ENCODE measurements around the gene RYR2. TPM values are rescaled to one million over a fixed set of nuclear protein-coding genes. Genes with fewer than 3 reads are reported as not detected.

RYR2 gene
- polyA plus RNA-seq, 1 experiment = not detected

DNA sequence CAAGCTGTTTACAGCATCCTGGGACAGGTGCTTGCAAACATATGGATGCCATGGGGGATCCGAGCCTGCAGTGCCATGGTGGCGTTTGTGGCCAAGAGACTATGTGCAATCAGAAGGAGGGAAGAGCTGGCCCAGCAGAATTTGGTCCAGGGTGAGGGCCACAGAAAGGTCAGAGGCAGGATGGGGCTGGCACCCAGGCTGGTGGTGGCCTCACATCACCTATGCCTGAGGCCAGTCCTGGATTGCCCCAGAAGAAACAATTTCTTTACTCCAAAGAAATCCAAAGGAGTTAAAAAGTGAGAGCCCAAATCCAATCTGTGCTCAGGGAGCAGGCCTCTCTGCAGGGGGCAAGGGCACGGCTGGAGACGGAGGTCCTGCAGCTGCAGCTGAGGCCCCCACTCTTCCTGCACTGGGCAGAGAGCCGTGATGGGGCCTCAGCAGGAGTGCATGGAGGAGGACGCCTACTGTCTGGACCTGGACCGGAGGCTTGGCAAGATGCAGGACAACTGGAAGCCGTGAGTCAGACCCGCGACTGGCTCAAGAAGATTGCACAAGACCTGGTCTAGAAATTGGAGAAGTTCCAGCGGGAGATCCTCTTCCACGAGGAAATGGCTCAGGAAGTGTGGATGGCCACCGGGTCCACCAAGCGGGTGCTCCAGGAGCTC lies 163.5 kb downstream of the RYR2 start:
- DNase-seq (ENCODE audit: low read depth, low spot score) = no peak
- Histone ChIP-seq H3K9me3 (ENCODE audit: control insufficient read depth, insufficient read depth, low read length) (peaks cover 16% of the 10 kb centered on the region), H3K27me3 (ENCODE audit: control insufficient read depth, insufficient read depth, low read length) (no peaks in the 10 kb centered on the region), H3K27ac (ENCODE audit: low read depth, low read length) (no peak overlapping the region), H3K4me3 (ENCODE audit: low read depth, low read length) (no peak overlapping the region)
- CTCF ChIA-PET = no interaction called here
- TF ChIP-seq, protein P1, sequence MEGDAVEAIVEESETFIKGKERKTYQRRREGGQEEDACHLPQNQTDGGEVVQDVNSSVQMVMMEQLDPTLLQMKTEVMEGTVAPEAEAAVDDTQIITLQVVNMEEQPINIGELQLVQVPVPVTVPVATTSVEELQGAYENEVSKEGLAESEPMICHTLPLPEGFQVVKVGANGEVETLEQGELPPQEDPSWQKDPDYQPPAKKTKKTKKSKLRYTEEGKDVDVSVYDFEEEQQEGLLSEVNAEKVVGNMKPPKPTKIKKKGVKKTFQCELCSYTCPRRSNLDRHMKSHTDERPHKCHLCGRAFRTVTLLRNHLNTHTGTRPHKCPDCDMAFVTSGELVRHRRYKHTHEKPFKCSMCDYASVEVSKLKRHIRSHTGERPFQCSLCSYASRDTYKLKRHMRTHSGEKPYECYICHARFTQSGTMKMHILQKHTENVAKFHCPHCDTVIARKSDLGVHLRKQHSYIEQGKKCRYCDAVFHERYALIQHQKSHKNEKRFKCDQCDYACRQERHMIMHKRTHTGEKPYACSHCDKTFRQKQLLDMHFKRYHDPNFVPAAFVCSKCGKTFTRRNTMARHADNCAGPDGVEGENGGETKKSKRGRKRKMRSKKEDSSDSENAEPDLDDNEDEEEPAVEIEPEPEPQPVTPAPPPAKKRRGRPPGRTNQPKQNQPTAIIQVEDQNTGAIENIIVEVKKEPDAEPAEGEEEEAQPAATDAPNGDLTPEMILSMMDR (IDR thresholded peaks at IDR 0.05; ENCODE audit: low read depth, low read length) = no peak
- POLR2A ChIA-PET = no interaction called here

DNA sequence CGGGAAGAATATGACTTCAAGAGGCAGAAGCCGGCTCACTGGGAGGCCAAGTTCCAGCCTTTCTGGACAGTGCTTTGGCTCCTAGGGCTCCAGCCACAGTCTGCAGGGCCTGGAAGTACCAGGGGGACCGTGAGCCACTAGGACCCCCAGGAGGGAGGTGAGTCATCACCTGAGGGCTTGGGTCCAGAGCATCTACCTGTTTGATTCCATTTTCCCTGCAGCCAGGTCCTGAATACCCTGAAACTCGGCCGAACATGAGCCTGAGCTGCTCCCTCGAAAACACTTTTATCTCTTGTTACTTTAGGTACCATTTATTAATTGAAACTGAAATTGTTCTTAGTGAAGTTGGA lies 164.1 kb downstream of the RYR2 start:
- POLR2A ChIA-PET = no interaction called here

DNA sequence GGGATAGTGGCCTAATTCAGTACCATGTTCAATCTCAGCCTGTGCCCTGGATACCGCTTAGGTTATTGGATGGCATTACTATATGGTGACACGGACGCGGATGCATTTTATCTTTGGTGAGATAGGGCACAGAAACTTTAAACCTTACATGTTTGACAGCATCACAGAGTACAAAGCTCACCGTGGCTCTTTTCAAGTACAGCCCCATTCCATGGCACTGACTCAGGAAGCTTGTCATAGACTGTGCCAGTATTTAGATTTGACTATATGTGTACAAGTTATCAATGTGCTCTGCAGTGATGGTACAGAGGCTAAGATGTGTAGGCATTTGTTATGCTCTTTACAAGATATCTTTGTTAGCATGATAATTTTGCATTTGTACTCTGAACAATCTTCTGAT lies 169.0 kb downstream of the RYR2 start:
- DNase-seq (ENCODE audit: low read depth, low spot score) = no peak
- H3K27ac ChIP-seq (ENCODE audit: low read depth, low read length) = no peak overlapping the region
- ChIA-PET POLR2A (no interaction called here), CTCF (no interaction called here)
- no peaks in the 10 kb centered on the region for H3K27me3 ChIP-seq (ENCODE audit: control insufficient read depth, insufficient read depth, low read length)
- peaks cover 2% of the 10 kb centered on the region for H3K9me3 ChIP-seq (ENCODE audit: control insufficient read depth, insufficient read depth, low read length)
- H3K4me3 ChIP-seq (ENCODE audit: low read depth, low read length) = no peak overlapping the region
- TF ChIP-seq, protein P1 (IDR thresholded peaks at IDR 0.05; ENCODE audit: low read depth, low read length) = no peak

More for the DNA sequence above, 164.1 kb downstream of the RYR2 start:
- no peak overlapping the region for H3K4me3 ChIP-seq (ENCODE audit: low read depth, low read length)
- H3K9me3 ChIP-seq (ENCODE audit: control insufficient read depth, insufficient read depth, low read length) = peaks cover 16% of the 10 kb centered on the region
- TF ChIP-seq, protein P1 (IDR thresholded peaks at IDR 0.05; ENCODE audit: low read depth, low read length) = no peak
- CTCF ChIA-PET = no interaction called here
- DNase-seq (ENCODE audit: low read depth, low spot score) = no peak
- no peak overlapping the region for H3K27ac ChIP-seq (ENCODE audit: low read depth, low read length)
- H3K27me3 ChIP-seq (ENCODE audit: control insufficient read depth, insufficient read depth, low read length) = no peaks in the 10 kb centered on the region

DNA sequence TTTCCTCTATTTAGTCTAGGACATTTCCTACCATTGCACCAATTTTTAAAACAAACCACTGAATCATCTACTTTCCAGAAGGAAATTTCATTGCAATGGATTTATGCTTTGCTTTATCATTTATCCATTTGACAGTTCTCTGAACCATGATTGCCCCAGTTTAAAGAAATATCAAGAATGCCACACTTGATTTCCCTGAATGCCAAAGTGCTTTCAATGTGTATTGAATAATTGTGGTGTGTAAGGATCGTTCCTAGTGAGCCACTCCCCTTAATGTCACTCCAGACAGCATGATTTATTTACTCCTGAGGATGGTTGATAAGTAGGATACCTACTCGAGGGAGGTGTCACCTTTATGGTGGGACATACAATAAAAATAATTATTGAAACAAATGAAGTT lies 169.6 kb downstream of the RYR2 start:
- no peak overlapping the region for H3K27ac ChIP-seq (ENCODE audit: low read depth, low read length)
- DNase-seq (ENCODE audit: low read depth, low spot score) = no peak
- no peak overlapping the region for H3K4me3 ChIP-seq (ENCODE audit: low read depth, low read length)
- POLR2A ChIA-PET = no interaction called here
- no peaks in the 10 kb centered on the region for H3K27me3 ChIP-seq (ENCODE audit: control insufficient read depth, insufficient read depth, low read length)
- H3K9me3 ChIP-seq (ENCODE audit: control insufficient read depth, insufficient read depth, low read length) = no peaks in the 10 kb centered on the region
- TF ChIP-seq, protein P1 (IDR thresholded peaks at IDR 0.05; ENCODE audit: low read depth, low read length) = no peak
- CTCF ChIA-PET = no interaction called here

DNA sequence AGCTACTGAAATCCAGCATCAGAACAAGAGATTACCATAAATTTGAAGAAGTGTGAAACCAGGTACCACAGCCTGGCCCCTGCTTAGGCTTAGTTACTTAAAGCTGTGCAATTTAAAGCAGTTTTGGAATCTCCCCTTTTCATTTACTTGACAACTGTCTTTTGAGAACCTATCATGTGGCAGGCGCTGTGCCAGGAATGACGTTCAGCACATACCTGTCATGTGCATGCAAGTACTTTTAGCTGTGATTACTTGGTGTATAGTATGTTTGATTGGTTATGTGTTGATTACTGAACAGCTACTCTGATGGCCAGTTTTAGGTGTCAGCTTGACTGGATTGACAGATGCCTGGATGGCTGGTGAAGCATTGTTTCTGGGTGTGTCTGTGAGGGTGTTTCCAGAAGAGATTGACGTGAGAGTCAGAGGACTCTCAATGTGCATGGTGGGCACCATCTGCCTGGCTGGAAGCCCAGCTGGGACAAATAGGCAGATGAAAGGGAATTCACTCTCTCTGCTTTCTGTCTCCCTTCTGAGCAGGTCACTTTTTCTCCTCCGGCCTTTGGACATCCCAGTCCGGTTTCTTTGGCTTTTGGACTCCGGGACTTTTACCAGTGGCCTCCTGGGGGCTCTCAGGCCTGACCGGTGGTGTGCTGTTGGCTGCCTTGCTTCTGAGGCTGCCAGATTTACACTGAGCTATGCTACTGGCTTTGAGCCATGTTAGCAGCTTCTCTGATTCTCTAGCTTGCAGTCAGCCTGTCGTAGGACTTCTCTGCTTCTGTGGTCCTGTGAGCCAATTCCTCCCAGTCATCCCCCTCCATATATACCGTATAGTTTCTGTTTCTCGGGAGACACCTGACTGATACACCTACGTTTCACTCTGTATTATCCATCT lies 178.0 kb downstream of the RYR2 start:
- Histone ChIP-seq H3K4me3 (ENCODE audit: low read depth, low read length) (no peak overlapping the region), H3K27ac (ENCODE audit: low read depth, low read length) (no peak overlapping the region), H3K27me3 (ENCODE audit: control insufficient read depth, insufficient read depth, low read length) (no peaks in the 10 kb centered on the region), H3K9me3 (ENCODE audit: control insufficient read depth, insufficient read depth, low read length) (peaks cover 6% of the 10 kb centered on the region)
- ChIA-PET CTCF (no interaction called here), POLR2A (no interaction called here)
- no peak for DNase-seq (ENCODE audit: low read depth, low spot score)
- TF ChIP-seq, protein P1 (IDR thresholded peaks at IDR 0.05; ENCODE audit: low read depth, low read length) = no peak

Data from AG04450 (cell line).